Limb (tissue), 2 donors: ENCODE data around the gene SLC35D2.
"Not testable (repeated sequence)": the region's sequence is repeated elsewhere in the genome, so short reads cannot be mapped to it uniquely, and the experiment has no call there.

ENCODE experiments used
- DNase-seq, 2 donors: peaks; one replicate each; pipeline ENCODE4 v3.0.0-alpha.2; 2016; ENCODE audit errors: extremely low spot score in 2 of 2

Gene SLC35D2

GRCh38 chr9:96317335-96317980 lies 66.1 kb downstream of the SLC35D2 start:
- peak; percentile 69 to 75 for DNase-seq

GRCh38 chr9:96309850-96310249 lies 73.7 kb downstream of the SLC35D2 start:
- DNase-seq = no peak

GRCh38 chr9:96306958-96307357 lies 76.6 kb downstream of the SLC35D2 start:
- DNase-seq = not testable (repeated sequence)

DNA sequence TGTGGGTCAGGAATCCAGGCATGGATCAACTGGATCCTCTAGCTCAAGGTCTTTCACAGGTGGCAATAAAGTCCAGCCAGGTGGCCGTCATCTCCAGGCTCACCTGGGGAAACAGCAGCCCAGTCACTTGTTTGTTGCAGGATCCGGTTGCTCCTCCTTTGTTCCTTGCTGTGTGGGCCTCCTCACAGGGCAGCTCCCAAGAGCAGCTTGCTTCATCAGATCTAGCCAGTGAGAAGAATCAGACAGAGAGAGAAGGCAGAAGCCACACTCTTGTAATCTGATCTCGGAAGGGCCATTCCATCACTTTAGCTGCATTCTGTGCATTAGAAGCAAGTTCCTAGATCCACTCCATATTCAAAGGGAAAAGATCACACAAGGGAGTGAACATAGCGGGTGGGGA lies 78.3 kb downstream of the SLC35D2 start:
- no peak for DNase-seq

GRCh38 chr9:96304230-96304629 lies 79.3 kb downstream of the SLC35D2 start:
- no peak for DNase-seq

DNA sequence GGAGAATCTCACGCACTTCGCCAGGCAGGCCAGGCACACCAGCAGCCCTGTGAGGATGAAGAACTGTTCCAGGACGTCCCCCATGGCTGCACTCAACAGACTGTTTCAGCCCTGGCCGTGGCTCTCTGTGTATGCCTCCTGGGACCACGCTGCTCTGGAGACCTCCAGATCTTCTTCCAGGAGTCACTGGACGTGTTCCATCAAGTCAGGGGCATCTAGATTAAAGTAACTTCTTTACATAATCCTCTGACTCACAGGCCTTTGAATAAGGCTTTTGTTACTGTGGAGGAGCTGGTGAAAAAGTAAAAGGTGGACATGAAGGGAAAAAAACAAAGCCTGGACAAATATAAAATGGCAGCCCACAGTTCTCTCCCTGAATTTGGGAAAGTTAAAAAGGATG lies 81.5 kb downstream of the SLC35D2 start, which contains the start of gene HSD17B3:
HSD17B3 (minus strand) TSS at position 156 of the 400 bp plus-strand sequence; CDS start at position 84, 72 bp downstream.
- DNase-seq = no peak

DNA sequence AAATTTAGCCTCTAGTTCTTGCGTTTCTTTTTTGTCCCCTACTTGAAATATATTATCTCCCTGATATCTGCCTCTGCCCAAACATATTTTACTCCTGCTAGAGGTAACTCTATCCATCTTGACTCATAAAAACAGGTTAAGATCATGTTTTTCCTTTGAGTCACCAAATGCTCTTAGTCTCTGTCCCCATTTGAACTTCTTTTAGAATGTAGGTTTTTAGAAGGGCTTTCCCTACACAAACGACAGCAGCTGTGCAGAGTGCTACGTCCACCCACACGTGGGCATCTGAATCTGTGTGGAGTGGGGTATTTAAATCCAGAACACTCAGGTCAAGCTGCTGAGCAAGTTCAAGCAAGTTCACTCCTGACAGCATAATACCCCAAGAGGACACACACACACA lies 83.7 kb downstream of the SLC35D2 start:
- DNase-seq = no peak

DNA sequence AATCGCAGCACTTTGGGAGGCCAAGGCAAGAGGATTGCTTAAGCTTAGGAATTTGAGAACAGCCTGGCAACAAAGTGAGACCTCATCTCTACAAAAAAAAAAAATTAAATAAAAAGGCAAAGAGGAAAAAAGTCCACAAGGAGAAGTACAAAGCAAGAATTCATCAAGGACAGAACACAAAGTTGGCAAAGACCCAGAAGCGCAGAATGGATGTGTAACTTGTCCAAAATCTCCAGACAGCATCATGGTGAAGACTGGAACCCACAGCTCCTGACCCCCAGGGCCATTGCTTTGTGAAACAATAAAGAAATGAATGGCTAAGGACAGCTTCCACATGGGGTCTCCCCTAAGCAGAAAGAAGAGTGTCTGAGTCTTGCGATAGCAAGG lies 89.4 kb downstream of the SLC35D2 start:
- DNase-seq = no peak

DNA sequence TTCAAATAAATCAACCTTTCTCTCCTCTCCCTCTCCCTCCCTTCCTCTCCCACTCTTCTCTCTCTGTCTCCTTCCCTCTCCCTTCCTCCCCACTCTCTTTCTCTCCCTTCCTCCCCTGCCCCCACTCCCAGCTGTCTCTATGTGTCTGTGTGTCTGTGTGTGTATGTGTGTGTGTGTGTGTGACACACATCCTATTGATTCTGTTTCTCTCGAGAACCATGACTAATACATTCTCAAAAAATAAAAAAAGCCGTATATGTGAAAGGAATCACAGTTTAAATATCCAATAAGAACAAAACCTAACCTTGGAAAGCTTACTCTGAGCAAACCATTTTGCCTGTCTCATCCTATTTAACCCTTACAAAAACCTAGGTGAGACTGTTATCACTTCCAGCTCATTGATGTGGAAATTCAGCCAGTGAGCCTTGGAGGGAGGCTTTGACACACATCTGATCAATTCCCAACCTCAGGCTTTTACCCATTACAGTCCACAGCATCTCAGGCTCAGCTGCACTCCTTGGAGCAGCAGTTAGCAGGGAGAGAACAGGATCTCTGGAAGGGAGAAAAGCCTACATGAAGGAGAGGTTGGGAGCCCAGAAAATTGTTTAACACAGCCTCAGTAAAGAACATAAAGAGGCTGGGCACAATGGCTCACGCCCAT lies 89.9 kb downstream of the SLC35D2 start:
- DNase-seq = no peak

- no peak for DNase-seq
Measured at GRCh38 chr9:96289392-96289791, 94.1 kb downstream of the SLC35D2 start.

- no peak for DNase-seq
Measured at GRCh38 chr9:96281641-96282040, 101.9 kb downstream of the SLC35D2 start.

GRCh38 chr9:96279932-96280331 lies 103.6 kb downstream of the SLC35D2 start:
- no peak for DNase-seq

DNA sequence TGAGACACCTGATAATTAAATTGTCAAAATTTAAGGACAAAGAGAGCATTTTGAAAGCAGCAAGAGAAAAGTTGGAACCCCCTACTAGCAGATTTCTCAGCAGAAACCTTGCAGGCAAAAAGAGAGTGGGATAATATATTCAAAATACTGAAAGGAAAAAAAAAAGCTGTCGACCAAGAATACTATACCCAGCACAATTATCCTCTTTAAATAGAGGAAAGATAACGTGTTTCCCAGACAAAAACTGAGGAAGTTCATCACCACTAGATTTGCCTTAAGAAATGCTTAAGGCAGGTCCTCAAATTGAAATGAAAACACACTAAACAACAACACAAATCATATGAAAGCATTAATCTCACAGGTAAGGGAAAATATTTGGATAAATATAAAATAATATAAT lies 108.6 kb downstream of the SLC35D2 start:
- no peak for DNase-seq
